Measurements from ENCODE around the gene INTS1.

The INTS1 gene

GRCh38 chr7:1463676-1464223, 40.4 kb downstream of the INTS1 start:
- TF ChIP-seq CTCF (IDR thresholded peaks at IDR 0.05; ENCODE audit: low read depth, low read length) = no peak
- no peak for DNase-seq (ENCODE audit: low read depth, low spot score)
- H3K4me3 ChIP-seq (ENCODE audit: low read depth, low read length) = no peak overlapping the region
- in situ Hi-C loops (cut with HindIII; ENCODE audit: low sequenced_read_pairs) = no loop called here

GRCh38 chr7:1461646-1462375, 42.4 kb downstream of the INTS1 start:
- in situ Hi-C loops (cut with HindIII; ENCODE audit: low sequenced_read_pairs) = no loop called here
- no peak overlapping the region for H3K4me3 ChIP-seq (ENCODE audit: low read depth, low read length)
- no peak for DNase-seq (ENCODE audit: low read depth, low spot score)
- TF ChIP-seq CTCF (IDR thresholded peaks at IDR 0.05; ENCODE audit: low read depth, low read length) = no peak

GRCh38 chr7:1460821-1461645, 43.2 kb downstream of the INTS1 start:
- H3K4me3 ChIP-seq (ENCODE audit: low read depth, low read length) = peak overlapping the region; percentile 48
- peak; percentile 37 for DNase-seq (ENCODE audit: low read depth, low spot score)
- in situ Hi-C loops (cut with HindIII; ENCODE audit: low sequenced_read_pairs) = no loop called here
- no peak for TF ChIP-seq CTCF (IDR thresholded peaks at IDR 0.05; ENCODE audit: low read depth, low read length)

- TF ChIP-seq CTCF (IDR thresholded peaks at IDR 0.05; ENCODE audit: low read depth, low read length) = no peak
- peak; percentile 35 for DNase-seq (ENCODE audit: low read depth, low spot score)
- in situ Hi-C loops (cut with HindIII; ENCODE audit: low sequenced_read_pairs) = no loop called here
- H3K4me3 ChIP-seq (ENCODE audit: low read depth, low read length) = peak overlapping the region; percentile 48
Measured at GRCh38 chr7:1459920-1460820, 44.0 kb downstream of the INTS1 start.

- H3K4me3 ChIP-seq (ENCODE audit: low read depth, low read length) = peak overlapping the region; percentile 74
- no peak for TF ChIP-seq CTCF (IDR thresholded peaks at IDR 0.05; ENCODE audit: low read depth, low read length)
- peak; percentile 99 for DNase-seq (ENCODE audit: low read depth, low spot score)
- in situ Hi-C loops (cut with HindIII; ENCODE audit: low sequenced_read_pairs) = no loop called here
Measured at GRCh38 chr7:1459512-1459892, 44.7 kb downstream of the INTS1 start.

Data from astrocyte of the spinal cord (primary cell).